Mucosa of descending colon (tissue), 3 donors: ENCODE results near the gene AQP10. TPM values are rescaled to one million over a fixed set of nuclear protein-coding genes. Genes with fewer than 3 reads are reported as not detected.
"Not testable (repeated sequence)": the region's sequence is repeated elsewhere in the genome, so short reads cannot be mapped to it uniquely, and the experiment has no call there.

Experiments used
- ATAC-seq: fragments of 200-7000 bp; cut with Tn5 transposase; one replicate; pipeline ENCODE4 v1.9.1; 2020; ENCODE audit warnings: mild to moderate bottlenecking, moderate library complexity
- DNase-seq, 3 donors: peaks; one replicate each; pipeline ENCODE4 v3.0.0-alpha.2; 2020
- H3K36me3 ChIP-seq: fragments of 200-600 bp; one replicate; pipeline ENCODE4 v1.8.0; 2021; ENCODE audit warnings: low read depth, mild to moderate bottlenecking
- H3K4me1 ChIP-seq: fragments of 200-600 bp; one replicate; pipeline ENCODE4 v1.8.0; 2021; ENCODE audit warnings: low read depth, mild to moderate bottlenecking
- H3K4me3 ChIP-seq: fragments of 200-600 bp; one replicate; pipeline ENCODE4 v1.8.0; 2021; ENCODE audit warnings: mild to moderate bottlenecking
- H3K9me3 ChIP-seq: fragments of 200-600 bp; one replicate; pipeline ENCODE4 v1.8.0; 2021; ENCODE audit warnings: mild to moderate bottlenecking
- CTCF ChIP-seq: fragments of 200-600 bp; IDR thresholded peaks from one replicate; pipeline ENCODE4 v1.8.0; 2022; ENCODE audit warnings: antibody characterized with exemption, mild to moderate bottlenecking
- intact Hi-C, 2 donors: fragments of 100-400 bp; cut with DNase I in 1 of 2; cut with micrococcal nuclease in 1 of 2; formaldehyde crosslinking; loops; one replicate each; pipeline versions ENCODE4 v1.11.0 to v1.11.1; 2022; cut with DNase I, micrococcal nuclease
- total RNA-seq, 3 donors: library from RNA; stranded (reverse); fragmentation: NEBNext Ultra II Directional in 2 of 3; extraction: Animal tissue kit (Norgen Biotek cat#: 25700) in 2 of 3; gene quantifications; one replicate each; pipeline versions ENCODE4 v1.2.1 to v1.2.4, GENCODE V29; 2021 to 2023
- donor health status: DM: no; HTN: no; CAD: no; lungs with moderate emphysema.
- donor health status: DM: no; HTN: no; CAD: no.
- donor health status: DM: no; HTN: yes; CAD: no.

Gene AQP10
- total RNA-seq, 3 donors from 2014 or later, result not detected

GRCh38 chr1:154337253-154337894 is 16.5 kb downstream of the AQP10 start:
- ATAC-seq (peak; percentile 42), DNase-seq (no peak)
- intact Hi-C loops, result no loop called here
- TF ChIP-seq CTCF, result no peak
- Histone ChIP-seq H3K36me3 (no peaks in the 10 kb centered on the region), H3K9me3 (no peaks in the 10 kb centered on the region), H3K4me1 (peaks cover 6% of the 10 kb centered on the region), H3K4me3 (no peak overlapping the region)

- H3K36me3 ChIP-seq, result no peaks in the 10 kb centered on the region
- no peak overlapping the region for H3K4me3 ChIP-seq
- intact Hi-C loops, result no loop called here
- DNase-seq, result no peak
- no peak for TF ChIP-seq CTCF
- H3K4me1 ChIP-seq, result peaks cover 6% of the 10 kb centered on the region
- ATAC-seq, result no peak
- no peaks in the 10 kb centered on the region for H3K9me3 ChIP-seq
These were observed 18.0 kb downstream of the AQP10 start for GRCh38 chr1:154338875-154339274.

DNA sequence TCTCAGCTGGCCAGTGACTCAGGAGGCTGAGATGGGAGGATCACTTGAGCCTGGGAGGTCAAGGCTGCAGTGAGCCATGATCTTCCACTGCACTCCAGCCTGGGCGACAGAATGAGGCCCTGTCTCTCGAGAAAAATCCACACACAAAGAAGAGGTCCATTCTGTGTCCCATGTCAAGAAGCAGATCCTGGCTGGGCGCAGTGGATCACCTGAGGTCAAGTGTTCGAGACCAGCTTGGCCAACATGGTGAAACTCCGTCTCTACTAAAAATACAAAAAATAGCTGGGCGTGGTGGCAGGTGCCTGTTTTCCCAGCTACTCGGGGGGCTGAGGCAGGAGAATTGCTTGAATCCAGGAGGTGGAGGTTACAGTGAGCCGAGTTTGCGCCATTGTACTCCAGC is 20.5 kb downstream of the AQP10 start:
- H3K4me3 ChIP-seq, intact Hi-C loops, H3K4me1 ChIP-seq, ATAC-seq, H3K9me3 ChIP-seq, DNase-seq, H3K36me3 ChIP-seq: not testable (repeated sequence)

DNA sequence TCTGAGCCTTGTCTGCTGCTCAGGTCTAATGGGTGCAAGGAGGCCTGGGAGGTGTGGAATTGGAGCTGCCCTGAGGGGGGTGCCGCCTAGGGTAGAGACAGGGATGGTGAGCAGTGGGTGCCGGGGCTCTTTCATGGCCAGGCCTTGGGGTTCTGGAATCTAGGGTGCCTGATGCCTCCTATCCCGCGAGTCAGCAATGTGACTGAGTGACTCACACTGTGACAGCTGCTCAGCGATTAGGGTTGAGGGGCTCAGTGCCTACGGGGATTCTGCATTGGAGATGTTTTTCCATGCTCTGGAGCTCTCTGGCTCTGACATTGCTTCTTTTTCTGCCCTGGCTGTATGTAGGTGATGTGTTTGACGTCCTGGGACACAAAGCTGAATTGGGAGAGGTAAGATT is 21.2 kb downstream of the AQP10 start:
- no peaks in the 10 kb centered on the region for H3K9me3 ChIP-seq
- DNase-seq, result no peak
- intact Hi-C loops, result no loop called here
- H3K4me1 ChIP-seq, result no peaks in the 10 kb centered on the region
- no peak overlapping the region for H3K4me3 ChIP-seq
- ATAC-seq, result no peak
- no peaks in the 10 kb centered on the region for H3K36me3 ChIP-seq
- no peak for TF ChIP-seq CTCF

DNA sequence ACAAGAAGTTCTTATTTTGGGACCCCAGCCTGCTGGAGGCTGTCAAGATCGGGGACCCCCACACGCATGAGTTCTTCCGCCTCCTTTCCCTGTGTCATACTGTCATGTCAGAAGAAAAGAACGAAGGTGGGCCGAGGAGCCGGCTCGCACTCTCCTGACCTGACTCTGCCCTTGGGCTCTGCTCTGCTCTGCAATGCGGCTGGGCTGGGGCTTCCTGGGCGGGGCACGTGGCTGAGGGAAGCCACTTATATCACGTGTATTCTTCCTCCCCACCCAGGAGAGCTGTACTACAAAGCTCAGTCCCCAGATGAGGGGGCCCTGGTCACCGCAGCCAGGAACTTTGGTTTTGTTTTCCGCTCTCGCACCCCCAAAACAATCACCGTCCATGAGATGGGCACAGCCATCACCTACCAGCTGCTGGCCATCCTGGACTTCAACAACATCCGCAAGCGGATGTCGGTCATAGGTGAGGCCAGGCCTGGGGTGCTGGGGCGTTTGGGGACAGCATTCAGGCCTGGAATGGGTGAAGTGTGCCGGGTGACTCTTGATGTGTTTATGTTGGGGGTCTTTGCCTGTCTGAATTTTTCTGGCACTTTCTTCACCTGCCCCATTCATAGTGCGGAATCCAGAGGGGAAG is 22.1 kb downstream of the AQP10 start:
- Histone ChIP-seq H3K36me3 (no peaks in the 10 kb centered on the region), H3K4me3 (no peak overlapping the region), H3K9me3 (no peaks in the 10 kb centered on the region), H3K4me1 (no peaks in the 10 kb centered on the region)
- DNase-seq (peak; percentile 61 to 85 (median 70)), ATAC-seq (peak; percentile 80)
- no peak for TF ChIP-seq CTCF
- intact Hi-C loops, result no loop called here

GRCh38 chr1:154344977-154345837 is 24.3 kb downstream of the AQP10 start:
- Histone ChIP-seq H3K36me3 (no peaks in the 10 kb centered on the region), H3K4me3 (no peak overlapping the region), H3K4me1 (no peaks in the 10 kb centered on the region), H3K9me3 (no peaks in the 10 kb centered on the region)
- intact Hi-C loops, result no loop called here
- ATAC-seq (peak; percentile 27), DNase-seq (peak; percentile 64 to 71 (median 66))
- no peak for TF ChIP-seq CTCF
